Stimulated activated CD4-positive, alpha-beta T cell treated with anti-CD3 and anti-CD28 coated beads, TNF-alpha, amount 100 ng/mL, for 1 hour (primary cell): ENCODE measurements around the gene PPARG.
"Not testable (repeated sequence)": the region's sequence is repeated elsewhere in the genome, so short reads cannot be mapped to it uniquely, and the experiment has no call there.

Experiments used
- DNase-seq, 3 donors: peaks; one replicate each; pipeline ENCODE4 v3.0.0-alpha.2; 2020; ENCODE audit warnings: low read depth in 3 of 3, low spot score in 1 of 3

The PPARG gene

GRCh38 chr3:12479198-12479597 is 190.3 kb downstream of the PPARG start:
- DNase-seq, result not testable (repeated sequence)

- no peak for DNase-seq
Measured at GRCh38 chr3:12479919-12480427, 191.1 kb downstream of the PPARG start.

GRCh38 chr3:12483410-12483809 is 194.5 kb downstream of the PPARG start:
- DNase-seq, result no peak

- DNase-seq, result no peak
Measured at GRCh38 chr3:12483872-12484197, 195.0 kb downstream of the PPARG start.
